ENCODE results near the gene TFE3.

The TFE3 gene

GRCh38 chrX:49066690-49067089, 23.5 kb upstream of the TFE3 start:
- TF ChIP-seq SNAI2 (CRISPR knock-in tag; IDR thresholded peaks at IDR 0.05) (no peak), ZNF565 (CRISPR knock-in tag; conservative IDR thresholded peaks at IDR 0.05; ENCODE audit: low read depth) (no peak), ZNF8 (CRISPR knock-in tag; IDR thresholded peaks at IDR 0.05) (no peak), OSR1 (CRISPR knock-in tag; IDR thresholded peaks at IDR 0.05) (no peak), TCF4 (CRISPR knock-in tag; IDR thresholded peaks at IDR 0.05; ENCODE audit: borderline replicate concordance) (no peak), POU6F1 (CRISPR knock-in tag; IDR thresholded peaks at IDR 0.05; ENCODE audit: borderline replicate concordance, low read depth) (no peak), BACH2 (CRISPR knock-in tag; IDR thresholded peaks at IDR 0.05; ENCODE audit: borderline replicate concordance) (no peak), ZC3H10 (CRISPR knock-in tag; IDR thresholded peaks at IDR 0.05) (no peak), PATZ1 (CRISPR knock-in tag; IDR thresholded peaks at IDR 0.05; ENCODE audit: borderline replicate concordance) (no peak), PPARA (CRISPR knock-in tag; IDR thresholded peaks at IDR 0.05; ENCODE audit: borderline replicate concordance) (no peak), CSRNP3 (CRISPR knock-in tag; IDR thresholded peaks at IDR 0.05) (no peak), ZNF70 (CRISPR knock-in tag; IDR thresholded peaks at IDR 0.05) (no peak), CREB5 (CRISPR knock-in tag; IDR thresholded peaks at IDR 0.05; ENCODE audit: low read depth) (no peak), CSDC2 (CRISPR knock-in tag; IDR thresholded peaks at IDR 0.05) (no peak), GLIS3 (CRISPR knock-in tag; IDR thresholded peaks at IDR 0.05) (no peak), ZFP30 (CRISPR knock-in tag; IDR thresholded peaks at IDR 0.05) (no peak), RARB (CRISPR knock-in tag; IDR thresholded peaks at IDR 0.05) (no peak), ARNTL (CRISPR knock-in tag; IDR thresholded peaks at IDR 0.05; ENCODE audit: borderline replicate concordance, low read depth) (no peak), ESRRG (CRISPR knock-in tag; IDR thresholded peaks at IDR 0.05) (no peak), TSHZ2 (CRISPR knock-in tag; IDR thresholded peaks at IDR 0.05) (no peak)
- no peak; the same call in 2 of the 3 replicates for ATAC-seq

- TF ChIP-seq PPARA (CRISPR knock-in tag; IDR thresholded peaks at IDR 0.05; ENCODE audit: borderline replicate concordance) (no peak), CSDC2 (CRISPR knock-in tag; IDR thresholded peaks at IDR 0.05) (no peak), CREB5 (CRISPR knock-in tag; IDR thresholded peaks at IDR 0.05; ENCODE audit: low read depth) (no peak), RARB (CRISPR knock-in tag; IDR thresholded peaks at IDR 0.05) (no peak), BACH2 (CRISPR knock-in tag; IDR thresholded peaks at IDR 0.05; ENCODE audit: borderline replicate concordance) (no peak), ARNTL (CRISPR knock-in tag; IDR thresholded peaks at IDR 0.05; ENCODE audit: borderline replicate concordance, low read depth) (no peak)
- no peak for ATAC-seq
Observed at GRCh38 chrX:49066278-49066677, 23.1 kb upstream of the TFE3 start.

All from SK-N-SH treated with all-trans-retinoic acid at 6 μM for 48 hours (cell line).